C4-2B (cell line): ENCODE data around the gene CLTB.

ENCODE experiments used
- CTCF ChIP-seq: fragments of 450-650 bp; conservative IDR thresholded peaks from 2 replicates; pipeline ENCODE4 v1.5.1; 2017; ENCODE audit warnings: mild to moderate bottlenecking
- ZFX ChIP-seq: fragments of 450-650 bp; IDR thresholded peaks from 2 replicates; pipeline ENCODE4 v1.6.1; 2017

GRCh38 chr5:176436656-176437055 is 20.3 kb upstream of the CLTB start:
- TF ChIP-seq CTCF, result no peak
- no peak for TF ChIP-seq ZFX
